GM12872 (cell line): ENCODE measurements around the gene CBX6.
A peak's percentile ranks its signal among the peaks of the same experiment; 100 is the strongest.

Experiments used
- TF ChIP-seq, protein P1 (sequence below): IDR thresholded peaks from 3 replicates; pipeline ENCODE4 v1.5.1; 2011; ENCODE audit warnings: low read depth, mild to moderate bottlenecking, low read length, moderate library complexity; ENCODE audit not compliant: insufficient read depth

The CBX6 gene

DNA sequence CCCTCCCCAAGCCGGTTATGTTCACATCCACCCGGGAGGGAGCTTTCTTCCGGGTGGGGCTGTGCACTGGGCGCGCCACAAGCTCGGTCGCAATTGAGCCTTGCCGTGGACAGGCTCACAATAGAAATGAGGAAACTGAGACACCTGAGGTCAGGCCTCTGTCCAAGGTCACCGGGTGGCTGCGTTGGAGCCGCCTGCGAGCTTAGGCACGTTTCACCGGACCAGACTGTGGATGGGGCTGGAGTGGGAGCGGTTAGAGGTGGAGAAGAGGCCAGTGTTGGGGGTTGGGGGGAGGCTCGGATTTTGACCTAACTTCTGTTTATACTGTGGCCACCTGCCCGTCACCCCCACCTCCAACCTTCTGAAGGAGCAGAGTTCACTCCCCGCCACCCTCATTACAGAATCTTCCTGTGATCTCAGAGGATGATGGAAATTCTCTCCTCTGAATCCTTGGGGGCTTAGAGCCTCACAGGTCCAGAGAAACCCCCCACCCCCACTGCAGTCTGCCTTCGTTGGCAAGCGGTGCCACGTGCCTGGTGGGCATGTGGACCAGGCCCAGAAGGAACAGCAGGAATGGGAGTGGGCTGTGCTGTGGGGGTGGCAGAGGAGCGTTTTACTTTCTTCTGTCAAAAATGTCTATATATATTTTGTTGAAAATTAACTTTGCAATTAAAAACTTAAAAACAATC is 27.6 kb downstream of the CBX6 start:
- TF ChIP-seq, protein P1, sequence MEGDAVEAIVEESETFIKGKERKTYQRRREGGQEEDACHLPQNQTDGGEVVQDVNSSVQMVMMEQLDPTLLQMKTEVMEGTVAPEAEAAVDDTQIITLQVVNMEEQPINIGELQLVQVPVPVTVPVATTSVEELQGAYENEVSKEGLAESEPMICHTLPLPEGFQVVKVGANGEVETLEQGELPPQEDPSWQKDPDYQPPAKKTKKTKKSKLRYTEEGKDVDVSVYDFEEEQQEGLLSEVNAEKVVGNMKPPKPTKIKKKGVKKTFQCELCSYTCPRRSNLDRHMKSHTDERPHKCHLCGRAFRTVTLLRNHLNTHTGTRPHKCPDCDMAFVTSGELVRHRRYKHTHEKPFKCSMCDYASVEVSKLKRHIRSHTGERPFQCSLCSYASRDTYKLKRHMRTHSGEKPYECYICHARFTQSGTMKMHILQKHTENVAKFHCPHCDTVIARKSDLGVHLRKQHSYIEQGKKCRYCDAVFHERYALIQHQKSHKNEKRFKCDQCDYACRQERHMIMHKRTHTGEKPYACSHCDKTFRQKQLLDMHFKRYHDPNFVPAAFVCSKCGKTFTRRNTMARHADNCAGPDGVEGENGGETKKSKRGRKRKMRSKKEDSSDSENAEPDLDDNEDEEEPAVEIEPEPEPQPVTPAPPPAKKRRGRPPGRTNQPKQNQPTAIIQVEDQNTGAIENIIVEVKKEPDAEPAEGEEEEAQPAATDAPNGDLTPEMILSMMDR, result no peak

DNA sequence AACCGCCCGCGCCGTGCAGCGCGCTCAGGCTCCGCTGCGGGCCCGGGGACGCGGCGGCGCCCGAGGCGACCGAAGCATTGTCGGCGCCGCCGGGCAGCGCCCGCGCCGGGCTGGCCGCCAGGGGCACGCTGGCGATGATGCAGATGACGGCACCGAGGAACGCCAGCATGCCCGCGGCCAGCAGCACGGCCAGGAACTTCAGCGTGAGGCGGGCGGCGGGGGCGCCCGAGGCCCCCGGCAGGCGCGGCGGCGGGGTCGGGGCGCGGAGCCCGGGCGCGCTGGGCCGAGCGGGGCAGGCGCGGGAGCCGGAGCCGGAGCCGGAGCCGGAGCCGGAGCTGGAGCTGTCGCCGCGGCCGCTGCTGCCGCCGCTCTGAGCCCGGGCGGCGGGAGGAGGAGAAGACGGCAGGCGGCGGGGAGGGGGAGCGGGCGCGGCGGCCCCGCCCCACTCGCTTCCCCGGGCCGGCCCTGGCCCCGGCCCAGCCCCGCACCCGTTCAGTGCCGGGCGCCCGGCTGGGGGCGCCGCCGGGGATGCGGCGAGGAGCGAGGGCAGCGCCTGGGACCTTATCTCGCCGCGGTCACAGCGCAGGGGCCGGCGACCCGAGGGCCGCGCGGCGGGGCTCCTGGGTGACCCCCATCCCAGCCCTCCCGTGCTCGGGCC is 28.2 kb downstream of the CBX6 start, which contains the start of gene NPTXR:
Gene NPTXR, minus strand, starts transcription at position 372 of the 658 bp plus-strand sequence.
- TF ChIP-seq, protein P1, result no peak

DNA sequence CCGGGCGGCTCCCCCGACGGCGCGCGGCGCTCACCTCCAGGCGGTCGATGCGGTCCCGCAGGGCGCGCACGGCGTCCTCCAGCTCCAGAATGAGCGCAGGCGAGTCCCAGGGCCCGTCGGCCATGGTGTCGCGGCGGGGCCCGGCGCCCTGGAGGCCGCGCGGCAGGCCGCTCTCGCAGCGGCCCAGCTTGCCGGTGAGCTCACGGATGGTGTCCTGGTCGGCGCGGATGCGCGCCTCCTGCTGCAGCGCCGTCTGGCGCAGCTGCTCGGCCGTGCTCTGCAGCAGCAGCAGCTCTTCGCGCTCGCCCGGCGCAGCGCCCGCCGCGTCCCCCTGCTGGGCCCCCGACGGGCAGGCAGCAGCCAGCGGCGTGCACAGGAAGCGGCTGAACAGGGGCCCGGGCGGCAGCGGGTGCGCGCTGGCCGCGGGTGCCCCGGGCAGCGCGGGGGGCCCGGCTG is 28.8 kb downstream of the CBX6 start:
- TF ChIP-seq, protein P1, result 0 out of 3 replicates have a peak, but pooled peaks have one; percentile 7

DNA sequence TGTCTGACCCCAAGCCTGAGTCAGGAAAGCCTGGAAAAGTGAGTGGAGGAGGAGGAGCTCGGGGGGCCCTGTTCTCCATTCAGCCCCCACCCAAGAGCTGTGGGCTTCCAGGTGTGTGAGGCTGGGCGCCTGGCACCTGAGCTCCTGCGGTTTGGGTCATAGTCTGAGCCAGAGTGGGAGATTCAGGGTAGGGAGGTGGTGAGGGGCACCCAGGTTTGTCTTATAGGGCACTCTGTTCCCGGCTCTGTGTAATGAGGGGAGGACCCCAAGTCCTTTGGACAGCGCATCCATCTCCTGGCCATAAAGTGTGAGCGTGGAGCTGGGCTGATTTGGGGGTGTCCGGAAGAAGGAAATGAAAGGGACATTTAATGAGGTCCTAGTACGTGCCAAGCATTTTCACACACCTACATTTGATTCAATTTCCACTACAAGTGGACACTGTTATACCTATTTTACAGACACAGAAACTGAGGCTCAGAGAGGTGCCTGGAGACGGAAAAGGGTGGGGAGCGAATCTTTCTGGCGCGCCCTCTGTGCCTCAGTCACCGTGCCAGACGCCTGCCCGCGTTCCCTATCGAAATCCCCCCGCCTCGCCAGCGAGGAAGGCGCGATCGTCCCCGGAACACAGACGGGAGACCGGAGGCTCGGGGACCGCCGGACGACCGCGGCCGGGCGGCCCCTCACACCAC is 29.4 kb downstream of the CBX6 start:
- TF ChIP-seq, protein P1, result no peak

DNA sequence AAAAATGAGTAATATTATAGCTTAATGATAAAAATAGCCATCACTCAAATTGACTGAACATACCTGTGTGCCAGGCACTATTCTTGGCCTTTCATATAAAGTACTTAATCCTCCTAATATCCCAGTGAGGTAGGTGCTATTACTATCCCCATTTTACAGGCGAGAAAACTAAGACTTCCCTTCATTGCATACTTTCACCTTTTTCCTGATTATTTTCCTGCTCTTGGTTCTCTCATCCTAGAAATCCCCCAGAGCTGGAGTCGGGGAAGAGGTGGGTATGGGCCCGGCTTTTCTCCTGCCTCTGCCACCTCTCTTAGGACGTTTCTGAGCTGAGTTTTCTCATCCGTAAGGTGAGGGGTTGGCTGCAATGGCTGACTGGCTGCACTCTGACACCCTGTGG is 30.4 kb downstream of the CBX6 start:
- TF ChIP-seq, protein P1, result no peak

DNA sequence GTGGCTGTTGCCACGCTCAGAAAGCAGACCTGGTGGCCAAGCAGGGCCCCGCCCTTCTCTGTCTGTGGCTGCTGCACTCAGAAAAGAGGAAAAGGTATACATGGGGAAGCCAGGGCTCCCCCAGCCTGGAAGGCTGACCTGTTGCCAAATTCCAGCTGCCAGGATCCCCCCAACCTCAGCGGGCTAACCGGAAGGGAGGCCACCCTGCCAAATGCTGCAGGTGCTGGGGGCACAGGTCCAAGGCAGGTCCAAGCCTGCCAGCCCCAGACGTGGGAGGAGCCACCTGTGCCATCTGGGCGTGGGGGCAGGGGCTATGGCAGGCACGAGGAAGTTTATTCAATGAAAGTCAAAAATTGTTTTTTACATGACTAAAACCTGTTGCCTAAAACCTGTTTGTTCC is 30.8 kb downstream of the CBX6 start:
- TF ChIP-seq, protein P1, result no peak

DNA sequence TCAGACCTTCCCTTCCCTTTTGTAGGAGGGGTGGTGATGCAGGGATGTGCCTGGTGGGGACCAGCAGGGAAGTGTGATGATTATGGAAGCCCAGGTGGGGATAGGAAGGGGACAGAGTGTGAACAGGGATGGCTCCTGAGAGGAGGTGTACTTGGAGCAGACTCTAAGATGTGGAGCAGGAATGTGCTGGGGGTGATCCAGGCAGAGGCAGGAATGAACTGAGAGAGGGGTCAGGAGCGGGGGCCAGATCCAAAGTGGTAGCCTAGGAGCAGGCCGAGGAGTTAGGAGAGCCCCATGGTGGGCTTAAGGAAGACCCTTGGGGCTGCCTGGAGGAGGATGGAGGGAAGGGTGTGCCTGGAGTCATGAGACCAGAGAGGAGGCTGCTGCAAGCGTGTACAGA is 31.9 kb downstream of the CBX6 start:
- TF ChIP-seq, protein P1, result no peak
